Sciatic nerve (tissue), 1 donor: ENCODE results near the gene FBXO39. TPM values are rescaled to one million over a fixed set of nuclear protein-coding genes. Genes with fewer than 3 reads are reported as not detected.

ENCODE experiments used
- total RNA-seq: library from RNA; stranded (reverse); fragmentation: NEBNext Ultra II Directional; extraction: Animal tissue kit (Norgen Biotek cat#: 25700); gene quantifications from one replicate; pipeline ENCODE4 v1.2.1, GENCODE V29; 2021
- donor health status: DM: no; HTN: no; CAD: no.

FBXO39 gene
- total RNA-seq, 1 donor from 2014 or later = 0.98 TPM

Other genes with a start within 250 kb of the FBXO39 start
- gene PITPNM3, start 219.7 kb upstream of the FBXO39 start, total RNA-seq = 4.3 TPM
- gene KIAA0753, start 135.5 kb upstream of the FBXO39 start, total RNA-seq = 22.5 TPM
- gene TXNDC17, start 135.2 kb upstream of the FBXO39 start, total RNA-seq = 27.3 TPM
- gene MED31, start 124.6 kb upstream of the FBXO39 start, total RNA-seq = 13.8 TPM
- 2.1 TPM for gene C17orf100, start 124.5 kb upstream of the FBXO39 start, total RNA-seq
- gene SLC13A5, start 62.8 kb upstream of the FBXO39 start, total RNA-seq = 0.62 TPM
- gene XAF1, start 20.2 kb upstream of the FBXO39 start, total RNA-seq = 67.4 TPM
- gene TEKT1, start 55.5 kb downstream of the FBXO39 start, total RNA-seq = 0.89 TPM
- gene ALOX12, start 219.8 kb downstream of the FBXO39 start, total RNA-seq = not detected
- 152 TPM for gene RNASEK, start 236.4 kb downstream of the FBXO39 start, total RNA-seq
- 24.5 TPM for gene BCL6B, start 246.8 kb downstream of the FBXO39 start, total RNA-seq